ENCODE measurements around the gene IQUB. TPM values are rescaled to one million over a fixed set of nuclear protein-coding genes. Genes with fewer than 3 reads are reported as not detected.

Gene IQUB
- total RNA-seq, 1 experiment from 2014 or later, result 0.21 TPM

DNA sequence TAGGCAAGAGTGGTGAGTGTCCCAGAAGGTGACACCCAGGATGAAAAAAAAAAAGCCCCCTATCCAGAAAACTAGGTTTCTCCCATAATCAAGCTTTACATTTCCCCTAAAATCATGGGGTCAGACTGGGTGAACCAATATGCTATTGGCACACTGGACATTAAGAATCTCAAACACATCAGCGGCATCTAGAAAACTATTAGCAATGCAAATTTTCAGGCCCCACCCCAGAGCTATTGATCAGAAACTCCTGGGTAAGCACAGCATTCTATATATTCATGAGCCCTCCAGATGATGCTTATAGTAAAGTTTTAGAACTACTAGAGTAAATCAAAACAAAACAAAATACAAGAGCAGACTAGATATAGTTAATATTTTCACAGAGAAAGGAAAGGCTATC is 36.4 kb downstream of the IQUB start:
- intact Hi-C loops (cut with micrococcal nuclease; ENCODE audit: unreplicated experiment), result no loop called here
- CTCF ChIA-PET, result interaction anchor here (0.6 kb wide), 1 partner anchor 33 kb away, joined by 5 read pairs; no protein-coding TSS in a partner anchor
- no peaks in the 10 kb centered on the region for H3K36me3 Mint-ChIP-seq (ENCODE audit: insufficient read depth, unreplicated experiment)

DNA sequence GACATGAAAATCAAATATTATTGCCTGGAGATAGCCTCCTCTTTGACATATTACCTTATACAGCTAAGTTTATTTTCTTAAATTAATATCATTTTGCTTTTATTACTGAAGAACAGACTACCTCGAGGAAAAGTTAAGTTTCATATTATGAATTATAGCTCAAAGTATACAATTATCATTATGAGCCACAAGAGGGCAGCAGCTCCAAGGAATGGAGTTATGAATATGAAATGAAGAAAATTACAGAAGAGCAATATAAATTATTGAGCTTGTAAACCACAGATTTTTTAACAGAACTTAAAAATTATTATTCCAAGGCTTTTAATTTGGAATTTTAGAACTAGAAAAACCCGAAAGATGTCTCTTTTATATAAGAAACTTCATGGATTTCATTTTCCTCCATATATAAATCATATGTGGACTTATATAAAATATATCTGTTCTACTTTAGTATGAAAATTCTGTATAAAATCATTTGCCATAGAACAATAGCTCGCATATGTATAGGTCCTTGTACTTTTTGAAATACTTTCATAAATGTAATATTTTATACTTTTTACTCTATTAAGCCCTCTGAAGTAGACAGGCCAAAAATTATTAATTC is 40.1 kb downstream of the IQUB start:
- DNase-seq, result peak; percentile 10
- no peak overlapping the region for H3K27ac Mint-ChIP-seq (ENCODE audit: unreplicated experiment)
- no peak overlapping the region for H3K4me3 Mint-ChIP-seq (ENCODE audit: low read depth, unreplicated experiment)
- H3K27me3 Mint-ChIP-seq (ENCODE audit: unreplicated experiment), result peaks cover 19% of the 10 kb centered on the region
- H3K9me3 Mint-ChIP-seq (ENCODE audit: low read depth, unreplicated experiment), result no peaks in the 10 kb centered on the region
- TF ChIP-seq CTCF (IDR thresholded peaks at IDR 0.05; ENCODE audit: unreplicated experiment), result peak; percentile 23
- H3K4me1 Mint-ChIP-seq (ENCODE audit: low read depth, unreplicated experiment), result no peaks in the 10 kb centered on the region
- intact Hi-C loops (cut with micrococcal nuclease; ENCODE audit: unreplicated experiment), result loop anchor here (1.0 to 2.0 kb wide), 2 partner anchors 43 to 379 kb away; no protein-coding TSS in a partner anchor
- no TSS peak for BruUV-seq (replicated peaks)
- CTCF ChIA-PET, result interaction anchor here (0.5 to 2.1 kb wide), 7 partner anchors 10 to 1271 kb away, joined by 3 to 11 read pairs (median 3); partner anchors contain the start of genes GPR37, IQUB and NDUFA5
- H3K36me3 Mint-ChIP-seq (ENCODE audit: insufficient read depth, unreplicated experiment), result no peaks in the 10 kb centered on the region

More for the DNA sequence above, 36.4 kb downstream of the IQUB start:
- no peak for TF ChIP-seq CTCF (IDR thresholded peaks at IDR 0.05; ENCODE audit: unreplicated experiment)
- no peak for DNase-seq
- Mint-ChIP-seq H3K27me3 (ENCODE audit: unreplicated experiment) (peaks cover 26% of the 10 kb centered on the region), H3K27ac (ENCODE audit: unreplicated experiment) (no peak overlapping the region), H3K4me1 (ENCODE audit: low read depth, unreplicated experiment) (no peaks in the 10 kb centered on the region), H3K9me3 (ENCODE audit: low read depth, unreplicated experiment) (no peaks in the 10 kb centered on the region), H3K4me3 (ENCODE audit: low read depth, unreplicated experiment) (no peak overlapping the region)
- no TSS peak for BruUV-seq (replicated peaks)

GRCh38 chr7:123492485-123492884 is 41.9 kb downstream of the IQUB start:
- TF ChIP-seq CTCF (IDR thresholded peaks at IDR 0.05; ENCODE audit: unreplicated experiment), result no peak
- BruUV-seq (replicated peaks), result no TSS peak
- H3K9me3 Mint-ChIP-seq (ENCODE audit: low read depth, unreplicated experiment), result no peaks in the 10 kb centered on the region
- H3K4me3 Mint-ChIP-seq (ENCODE audit: low read depth, unreplicated experiment), result no peak overlapping the region
- CTCF ChIA-PET, result interaction anchor here (1.1 kb wide), 1 partner anchor 380 kb away, joined by 3 read pairs; no protein-coding TSS in a partner anchor
- no peak for DNase-seq
- intact Hi-C loops (cut with micrococcal nuclease; ENCODE audit: unreplicated experiment), result no loop called here
- peaks cover 7% of the 10 kb centered on the region for H3K27me3 Mint-ChIP-seq (ENCODE audit: unreplicated experiment)
- no peak overlapping the region for H3K27ac Mint-ChIP-seq (ENCODE audit: unreplicated experiment)
- no peaks in the 10 kb centered on the region for H3K36me3 Mint-ChIP-seq (ENCODE audit: insufficient read depth, unreplicated experiment)
- H3K4me1 Mint-ChIP-seq (ENCODE audit: low read depth, unreplicated experiment), result no peaks in the 10 kb centered on the region

- Mint-ChIP-seq H3K36me3 (ENCODE audit: insufficient read depth, unreplicated experiment) (no peaks in the 10 kb centered on the region), H3K4me3 (ENCODE audit: low read depth, unreplicated experiment) (no peak overlapping the region), H3K27ac (ENCODE audit: unreplicated experiment) (no peak overlapping the region), H3K9me3 (ENCODE audit: low read depth, unreplicated experiment) (no peaks in the 10 kb centered on the region), H3K4me1 (ENCODE audit: low read depth, unreplicated experiment) (no peaks in the 10 kb centered on the region), H3K27me3 (ENCODE audit: unreplicated experiment) (no peaks in the 10 kb centered on the region)
- BruUV-seq (replicated peaks), result no TSS peak
- CTCF ChIA-PET, result no interaction called here
- intact Hi-C loops (cut with micrococcal nuclease; ENCODE audit: unreplicated experiment), result no loop called here
- TF ChIP-seq CTCF (IDR thresholded peaks at IDR 0.05; ENCODE audit: unreplicated experiment), result no peak
- no peak for DNase-seq
Observed at GRCh38 chr7:123485721-123486120, 48.7 kb downstream of the IQUB start.

Measured in Calu3 (cell line).